NCI-H524 treated with DMSO at 0.1 percent for 48 hours (cell line): Measurements from ENCODE around the gene ZSWIM6.

Experiments
- DNase-seq: peaks from one replicate; lab custom pipeline; 2025; lab: John Stamatoyannopoulos, UW

Gene ZSWIM6

GRCh38 chr5:61595426-61595825 is 263.4 kb downstream of the ZSWIM6 start:
- no peak for DNase-seq
